GM13976 (cell line): ENCODE results near the gene HTT.

Experiments
- DNase-seq: peaks from one replicate; pipeline ENCODE4 v3.0.0; 2012; ENCODE audit warnings: low spot score
- in situ Hi-C: fragments of 300-500 bp; cut with MboI; formaldehyde crosslinking; loops from one replicate; pipeline ENCODE4 v1.12.0; 2022; ENCODE audit warnings: low sequenced_read_pairs, mixed read lengths, inconsistent platforms; ENCODE audit not compliant: unreplicated experiment
- TF ChIP-seq, protein P1 (sequence below): IDR thresholded peaks from 2 replicates; pipeline ENCODE4 v1.5.1; 2012; ENCODE audit warnings: borderline replicate concordance, mild to moderate bottlenecking; ENCODE audit not compliant: insufficient read depth; ENCODE audit errors: extremely low read depth, missing control alignments, control extremely low read depth

The HTT gene

DNA sequence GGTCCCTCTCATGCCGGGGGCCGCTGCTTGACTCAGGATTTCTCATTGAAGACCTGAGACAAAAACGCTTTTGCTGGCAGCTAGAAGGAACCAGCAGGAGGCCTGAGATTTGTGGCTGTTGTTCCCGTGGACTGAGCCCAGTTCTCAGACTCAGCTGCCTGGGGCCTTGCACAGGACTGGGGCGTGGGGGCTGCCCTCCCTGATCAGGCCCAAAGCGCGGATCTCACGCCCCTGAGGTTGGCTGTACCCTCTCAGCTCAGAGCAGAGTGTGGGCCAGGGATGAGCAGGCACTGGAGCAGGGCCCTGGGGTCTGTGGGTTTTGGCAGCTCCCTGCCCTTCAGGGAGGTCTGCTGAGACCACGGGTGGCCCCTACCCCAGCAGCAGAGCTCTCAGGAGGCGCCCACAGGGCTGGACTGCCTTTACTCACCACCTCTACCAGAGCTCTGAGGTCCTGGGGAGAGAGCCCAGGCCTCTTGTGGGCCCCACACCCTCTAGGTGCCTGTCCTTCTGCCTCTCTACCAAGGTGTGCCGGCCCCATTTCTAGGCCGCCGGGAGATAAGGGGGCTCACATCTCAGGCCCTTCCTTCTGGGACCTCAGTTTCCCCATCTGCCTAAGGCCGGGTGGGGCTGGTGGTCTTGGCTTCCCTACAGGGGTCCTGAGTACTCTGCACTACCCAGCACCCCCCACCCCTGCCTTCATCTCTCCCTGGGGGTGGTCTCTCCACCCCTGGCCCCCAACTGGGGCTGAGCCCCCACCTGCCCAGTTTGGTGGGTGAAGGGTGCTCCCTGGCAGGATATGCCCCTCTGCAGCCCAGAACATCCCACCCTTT lies 180.0 kb downstream of the HTT start:
- TF ChIP-seq, protein P1, sequence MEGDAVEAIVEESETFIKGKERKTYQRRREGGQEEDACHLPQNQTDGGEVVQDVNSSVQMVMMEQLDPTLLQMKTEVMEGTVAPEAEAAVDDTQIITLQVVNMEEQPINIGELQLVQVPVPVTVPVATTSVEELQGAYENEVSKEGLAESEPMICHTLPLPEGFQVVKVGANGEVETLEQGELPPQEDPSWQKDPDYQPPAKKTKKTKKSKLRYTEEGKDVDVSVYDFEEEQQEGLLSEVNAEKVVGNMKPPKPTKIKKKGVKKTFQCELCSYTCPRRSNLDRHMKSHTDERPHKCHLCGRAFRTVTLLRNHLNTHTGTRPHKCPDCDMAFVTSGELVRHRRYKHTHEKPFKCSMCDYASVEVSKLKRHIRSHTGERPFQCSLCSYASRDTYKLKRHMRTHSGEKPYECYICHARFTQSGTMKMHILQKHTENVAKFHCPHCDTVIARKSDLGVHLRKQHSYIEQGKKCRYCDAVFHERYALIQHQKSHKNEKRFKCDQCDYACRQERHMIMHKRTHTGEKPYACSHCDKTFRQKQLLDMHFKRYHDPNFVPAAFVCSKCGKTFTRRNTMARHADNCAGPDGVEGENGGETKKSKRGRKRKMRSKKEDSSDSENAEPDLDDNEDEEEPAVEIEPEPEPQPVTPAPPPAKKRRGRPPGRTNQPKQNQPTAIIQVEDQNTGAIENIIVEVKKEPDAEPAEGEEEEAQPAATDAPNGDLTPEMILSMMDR = no peak
- DNase-seq = no peak
- in situ Hi-C loops = no loop called here

DNA sequence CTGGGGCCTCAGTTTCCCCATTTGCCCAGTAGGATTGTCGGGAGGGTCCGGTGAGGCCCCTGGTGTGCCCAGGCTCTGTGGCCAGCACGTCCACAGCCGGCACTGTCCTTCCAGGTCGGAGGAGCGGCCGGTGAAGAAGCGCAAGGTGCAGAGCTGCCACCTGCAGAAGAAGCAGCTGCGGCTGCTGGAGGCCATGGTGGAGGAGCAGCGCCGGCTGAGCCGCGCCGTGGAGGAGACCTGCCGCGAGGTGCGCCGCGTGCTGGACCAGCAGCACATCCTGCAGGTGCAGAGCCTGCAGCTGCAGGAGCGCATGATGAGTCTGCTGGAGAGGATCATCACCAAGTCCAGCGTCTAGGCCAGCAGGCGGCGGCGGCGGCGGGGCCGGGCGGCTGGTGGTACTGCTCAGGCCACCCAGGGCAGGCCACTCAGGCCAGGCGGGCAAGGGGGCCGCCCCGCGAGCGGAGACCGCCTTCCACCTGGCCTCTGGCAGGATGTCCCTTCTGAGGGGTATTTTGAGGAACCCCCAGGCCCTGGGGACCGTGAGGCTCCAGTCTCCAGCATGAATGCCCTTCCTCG lies 181.2 kb downstream of the HTT start:
- no peak for DNase-seq
- in situ Hi-C loops = no loop called here
- TF ChIP-seq, protein P1 = no peak

DNA sequence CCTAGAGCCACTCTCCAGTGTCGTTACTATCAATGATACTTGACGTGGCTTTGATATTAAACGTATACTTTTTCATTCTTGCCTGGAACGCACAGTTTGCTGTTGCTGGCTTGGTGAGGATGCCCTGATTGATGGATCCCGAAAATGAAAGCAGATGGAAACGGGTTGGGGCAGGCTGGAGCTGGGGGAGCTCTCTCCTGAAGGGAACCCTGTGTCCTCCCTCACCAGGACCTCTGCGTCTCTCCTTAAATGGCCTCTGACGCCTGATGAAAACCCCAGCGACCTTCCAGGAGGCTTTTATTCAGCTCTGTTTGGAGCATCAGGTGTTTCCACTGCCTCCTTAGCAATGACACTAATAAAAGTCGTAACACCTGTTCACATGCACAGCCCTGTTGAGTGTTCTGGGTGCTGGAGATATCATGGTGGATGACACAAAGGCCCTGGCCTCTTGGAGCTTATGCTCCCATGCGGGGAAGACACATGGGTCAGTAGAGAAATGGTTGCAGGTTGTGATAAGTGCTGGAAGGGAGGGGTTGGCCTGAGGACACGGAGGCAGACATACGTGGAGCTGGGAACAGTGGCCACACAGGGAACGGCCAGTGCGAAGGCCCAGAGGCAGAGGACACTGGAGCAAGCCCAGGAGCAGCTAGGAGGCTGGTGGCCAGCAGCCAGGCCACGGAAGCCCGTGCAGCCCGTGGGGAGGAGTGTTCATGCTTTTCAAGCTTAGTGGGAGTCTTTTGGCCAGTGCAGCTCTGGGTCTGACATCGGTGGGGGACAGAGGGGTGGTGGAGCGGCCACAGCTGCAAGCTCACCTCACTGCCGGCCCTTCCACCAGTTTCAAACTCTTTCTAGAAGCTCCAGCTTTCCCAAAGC lies 182.0 kb downstream of the HTT start:
- in situ Hi-C loops = no loop called here
- TF ChIP-seq, protein P1 = no peak
- DNase-seq = no peak

DNA sequence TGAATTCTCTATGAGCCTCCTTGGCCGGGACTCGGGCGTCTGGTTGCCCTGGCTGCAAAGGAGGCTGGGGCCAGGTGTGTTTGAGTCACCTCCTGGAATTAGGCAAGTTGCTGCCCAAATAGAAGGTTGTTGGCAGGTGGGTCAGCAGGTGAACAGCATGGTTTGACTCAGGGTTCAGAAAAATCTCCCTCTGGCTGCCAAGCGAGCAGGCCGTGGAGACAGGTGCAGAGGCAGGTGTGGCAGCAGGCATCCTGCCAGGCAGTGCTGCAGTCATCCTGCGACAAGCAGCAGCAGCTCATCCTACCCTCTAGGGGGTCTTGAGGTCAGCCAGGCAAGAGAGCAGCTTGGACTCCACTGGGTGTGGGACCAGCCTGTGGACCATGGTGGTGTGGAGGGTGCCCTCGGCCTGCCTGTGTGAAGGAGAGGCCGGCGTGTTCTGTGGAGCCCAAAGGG lies 182.6 kb downstream of the HTT start:
- DNase-seq = no peak

DNA sequence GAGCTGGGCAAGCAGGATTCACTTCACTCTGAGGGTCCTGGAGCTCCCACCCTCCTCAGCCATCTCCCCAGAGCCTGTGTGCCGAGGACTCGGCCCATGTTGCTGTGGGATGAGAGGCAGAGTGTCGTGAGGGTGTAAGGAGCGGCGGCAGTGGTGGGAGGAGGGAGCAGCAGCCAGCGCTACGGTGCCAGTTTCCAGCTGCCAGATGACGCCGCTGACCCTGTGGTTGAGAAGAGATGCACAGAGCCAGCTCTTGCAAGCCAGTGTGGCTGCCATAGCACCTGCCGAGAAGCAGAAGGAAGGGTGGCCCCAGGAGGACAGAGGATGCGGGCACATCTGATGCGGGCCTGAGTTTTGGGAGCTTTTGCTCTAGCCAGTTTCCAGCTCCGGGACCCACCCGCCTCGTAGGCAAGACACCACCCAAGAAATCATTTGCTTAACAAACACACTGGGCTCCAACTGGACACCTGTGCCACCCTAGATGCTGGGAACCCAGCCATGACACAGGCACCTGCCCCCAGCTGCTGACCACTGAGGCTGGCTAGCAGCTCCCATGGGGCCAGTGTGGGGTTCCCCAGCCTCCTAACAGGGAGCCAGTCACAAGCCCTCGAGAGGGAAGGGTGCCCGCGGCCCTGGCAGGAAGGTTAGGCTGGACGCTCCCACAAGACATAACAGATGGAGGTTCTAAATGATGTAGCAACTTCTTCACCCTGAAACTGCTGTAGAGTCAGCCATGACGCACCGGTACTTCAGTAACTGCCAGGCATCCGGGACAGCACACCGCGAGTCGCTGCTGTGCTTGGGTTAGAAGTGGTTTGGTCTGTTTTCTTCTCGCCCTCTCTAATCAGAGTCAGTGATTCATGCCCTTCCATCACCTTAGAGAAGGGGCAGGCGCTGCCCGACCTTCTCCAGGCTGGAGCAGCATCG lies 183.3 kb downstream of the HTT start:
- in situ Hi-C loops = no loop called here
- DNase-seq = no peak
- TF ChIP-seq, protein P1 = no peak

More for the DNA sequence above, 182.6 kb downstream of the HTT start:
- in situ Hi-C loops = no loop called here
- TF ChIP-seq, protein P1 = no peak
